Stimulated activated CD8-positive, alpha-beta memory T cell treated with anti-CD3 and anti-CD28 coated beads, Interleukin-15, amount 100 ng/mL, for 1 hour (primary cell): Measurements from ENCODE around the gene VAV2.

ENCODE experiments used
- DNase-seq: peaks from one replicate; pipeline ENCODE4 v3.0.0-alpha.2; 2020; ENCODE audit warnings: low read depth

Gene VAV2

DNA sequence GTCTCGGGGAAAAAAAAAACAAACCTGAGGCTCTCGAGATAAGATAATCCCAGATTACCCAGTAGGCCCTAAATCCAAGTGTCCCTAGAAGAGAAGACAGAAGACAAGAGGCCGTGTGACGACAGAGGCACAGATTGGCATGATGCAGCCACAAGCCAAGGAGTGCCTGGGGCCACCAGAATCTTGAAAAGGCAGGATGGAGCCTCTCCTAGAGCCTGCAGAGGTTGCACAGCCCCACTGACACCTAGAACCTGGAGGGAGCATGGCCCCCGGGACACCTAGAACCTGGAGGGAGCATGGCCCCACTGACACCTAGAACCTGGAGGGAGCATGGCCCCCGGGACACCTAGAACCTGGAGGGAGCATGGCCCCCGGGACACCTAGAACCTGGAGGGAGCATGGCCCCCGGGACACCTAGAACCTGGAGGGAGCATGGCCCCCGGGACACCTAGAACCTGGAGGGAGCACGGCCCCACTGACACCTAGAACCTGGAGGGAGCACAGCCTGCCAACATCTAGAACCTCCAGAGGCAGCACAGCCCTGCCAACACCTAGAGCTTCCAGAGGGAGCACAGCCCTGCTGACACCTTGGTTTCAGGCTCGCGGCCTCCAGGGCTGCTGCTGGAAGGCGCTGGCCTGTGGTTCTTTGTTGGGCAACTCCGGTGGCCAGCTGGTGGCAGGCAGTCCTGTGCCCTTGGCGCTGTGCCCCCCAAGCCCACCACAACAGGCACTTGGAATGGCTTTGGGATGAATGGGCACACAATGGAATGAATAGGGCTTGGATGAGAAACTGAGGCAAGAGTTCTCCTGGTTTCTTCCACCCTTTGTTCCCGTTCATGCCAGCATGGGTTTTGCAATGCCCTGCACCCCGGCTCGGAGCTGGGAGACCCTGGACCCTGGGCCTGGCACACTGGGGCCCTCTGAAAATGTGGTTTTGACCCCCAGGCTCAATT, 39.2 kb downstream of the VAV2 start:
- DNase-seq: no peak

GRCh38 chr9:133951265-133951664, 40.9 kb downstream of the VAV2 start:
- DNase-seq: no peak

GRCh38 chr9:133950629-133951111, 41.5 kb downstream of the VAV2 start:
- no peak for DNase-seq

- DNase-seq: no peak
These were observed 41.9 kb downstream of the VAV2 start for GRCh38 chr9:133950192-133950591.

- no peak for DNase-seq
These were observed 42.5 kb downstream of the VAV2 start for GRCh38 chr9:133949486-133950061.

- DNase-seq: no peak
These were observed 43.3 kb downstream of the VAV2 start for GRCh38 chr9:133948561-133949485.

DNA sequence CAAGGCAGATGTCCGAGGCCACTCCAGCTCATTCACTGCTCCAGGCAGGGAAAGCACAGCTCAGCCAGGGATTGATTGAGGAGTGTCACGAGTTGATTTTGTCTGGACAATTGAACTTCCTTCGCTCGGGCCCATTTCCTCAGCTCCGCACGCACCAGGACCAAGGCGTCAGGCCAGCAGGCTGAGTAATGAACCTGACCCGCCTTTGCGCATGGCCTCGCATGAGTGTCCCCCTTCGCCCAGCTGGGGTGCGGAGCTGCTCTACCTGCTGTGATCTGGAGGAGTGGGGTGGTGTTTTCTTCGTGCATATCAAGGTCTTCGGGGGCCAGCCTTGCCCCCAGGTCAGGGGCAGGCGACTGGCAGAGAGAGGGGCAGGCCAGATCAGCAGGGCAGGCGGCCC, 44.0 kb downstream of the VAV2 start:
- no peak for DNase-seq

DNA sequence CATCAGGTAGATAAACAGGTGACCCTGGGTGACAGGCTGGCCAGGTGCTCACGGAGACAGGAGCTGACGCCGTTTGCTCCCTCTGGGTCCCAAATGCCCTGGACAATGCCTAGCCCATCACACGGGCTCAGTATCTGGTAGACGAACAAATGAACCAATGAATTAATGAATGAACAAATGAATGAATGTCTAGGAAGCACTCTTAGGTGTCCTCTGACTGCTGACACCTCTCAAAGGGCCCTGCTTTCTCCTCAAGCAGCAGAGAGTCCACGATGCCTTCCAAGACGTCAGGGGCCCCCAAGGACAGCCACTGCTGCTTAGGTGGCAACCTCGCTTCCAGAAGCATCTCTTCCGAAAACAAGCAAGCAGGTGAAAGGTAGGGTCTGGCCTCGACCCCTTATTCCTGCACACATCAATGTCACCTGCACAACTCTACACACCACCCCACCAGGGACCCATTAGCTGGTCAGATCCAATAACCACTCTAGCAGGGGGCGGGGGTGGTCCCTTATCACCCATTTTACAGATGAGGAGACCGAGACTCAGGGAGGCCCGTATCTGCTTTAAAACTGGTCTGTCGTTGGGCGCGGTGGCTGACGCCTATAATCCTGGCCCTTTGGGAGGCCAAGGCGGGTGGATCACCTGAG, 45.2 kb downstream of the VAV2 start:
- no peak for DNase-seq

DNA sequence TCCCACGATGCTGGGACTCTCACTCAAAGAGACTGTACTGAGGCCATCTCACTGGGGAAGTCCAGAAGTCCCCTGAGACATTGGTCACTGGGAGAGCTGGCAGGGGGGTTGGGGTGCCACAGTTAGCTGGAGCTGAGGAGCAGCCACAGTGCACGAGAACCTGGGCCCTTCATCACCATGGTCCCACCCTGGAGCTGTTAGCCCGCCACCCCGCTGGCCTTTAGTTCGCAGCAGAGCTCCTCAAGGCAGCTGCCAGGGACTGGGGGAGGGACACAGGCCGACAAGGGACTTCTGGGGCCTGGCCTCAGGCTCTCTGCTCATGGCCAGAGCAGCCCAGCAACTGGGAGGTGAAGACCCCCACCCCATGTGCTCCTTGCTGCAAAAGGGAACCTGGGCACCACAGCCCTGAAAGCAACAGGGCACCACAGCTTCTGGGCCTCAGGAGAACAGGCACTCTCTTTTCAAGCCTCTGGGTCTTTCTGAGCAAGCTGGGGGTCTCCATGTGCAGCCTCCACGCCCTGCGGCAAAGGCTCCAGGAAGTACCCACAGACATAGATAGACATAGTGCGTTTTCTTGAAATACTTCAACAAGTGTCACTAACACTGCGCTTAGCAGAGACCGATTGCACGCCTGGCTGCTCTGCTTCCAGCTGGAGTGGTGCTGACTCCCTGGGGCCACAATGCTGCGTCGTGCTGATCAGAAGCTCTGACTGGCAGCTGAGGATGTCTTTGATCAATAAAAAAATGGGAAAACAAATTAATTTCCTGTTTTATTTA, 46.0 kb downstream of the VAV2 start:
- DNase-seq: no peak

- no peak for DNase-seq
These were observed 46.7 kb downstream of the VAV2 start for GRCh38 chr9:133945314-133945975.

DNA sequence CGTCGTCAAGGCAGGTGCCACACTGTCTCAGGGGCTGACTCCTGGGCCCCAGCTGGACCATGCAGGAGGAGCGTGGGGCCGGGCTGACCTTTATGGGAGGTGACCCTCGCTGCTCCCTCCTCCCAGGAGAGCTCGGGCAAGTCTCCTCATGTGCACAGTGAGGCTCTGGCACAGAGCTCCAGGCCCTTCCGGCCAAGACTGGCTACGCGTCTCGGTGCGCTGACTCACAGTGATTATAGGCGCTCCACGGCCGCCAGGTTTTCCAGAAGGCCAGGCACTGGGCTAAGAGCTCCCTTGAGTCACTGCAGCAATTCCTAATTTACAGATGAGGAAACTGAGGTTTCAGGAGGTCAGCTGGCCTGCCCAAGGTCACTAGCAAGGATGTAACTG, 47.4 kb downstream of the VAV2 start:
- DNase-seq: no peak

- DNase-seq: no peak
These were observed 48.1 kb downstream of the VAV2 start for GRCh38 chr9:133943781-133944745.

DNA sequence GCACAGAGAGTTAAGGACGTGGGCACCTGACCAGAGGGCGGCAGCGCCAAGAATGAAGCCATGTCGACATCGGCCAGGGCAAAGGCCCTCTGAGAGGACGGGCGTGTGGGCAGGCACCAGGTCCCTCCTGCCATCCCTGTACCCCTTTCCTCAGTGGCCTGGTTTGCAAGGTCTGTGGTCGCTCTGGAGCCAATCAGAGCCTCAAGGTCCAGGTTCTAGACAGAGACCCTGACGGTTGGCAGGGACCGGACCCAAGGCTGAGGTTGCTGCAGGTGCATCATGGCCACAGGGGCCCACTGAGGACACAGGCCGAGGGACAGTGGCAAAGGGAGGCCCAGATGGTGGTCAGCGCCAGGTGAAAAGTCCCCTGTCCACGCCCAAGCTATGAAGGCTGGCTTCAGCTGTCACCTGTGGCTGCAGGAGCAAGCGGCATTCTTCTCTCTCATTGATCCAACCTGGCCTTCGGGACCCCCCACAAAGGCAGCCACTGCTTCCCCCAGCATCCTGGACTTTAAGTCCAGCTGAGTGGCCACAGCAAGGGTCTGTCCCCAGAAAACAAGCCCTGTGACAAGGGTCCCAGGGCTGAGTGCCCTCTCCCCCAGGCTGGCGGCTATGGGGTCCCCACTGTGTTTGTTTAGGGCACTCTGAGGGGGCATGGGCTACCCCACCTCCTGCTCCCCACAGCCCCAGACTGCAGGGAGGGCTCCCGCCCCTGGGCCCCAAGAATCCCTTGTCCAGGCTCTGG, 48.9 kb downstream of the VAV2 start:
- DNase-seq: no peak

DNA sequence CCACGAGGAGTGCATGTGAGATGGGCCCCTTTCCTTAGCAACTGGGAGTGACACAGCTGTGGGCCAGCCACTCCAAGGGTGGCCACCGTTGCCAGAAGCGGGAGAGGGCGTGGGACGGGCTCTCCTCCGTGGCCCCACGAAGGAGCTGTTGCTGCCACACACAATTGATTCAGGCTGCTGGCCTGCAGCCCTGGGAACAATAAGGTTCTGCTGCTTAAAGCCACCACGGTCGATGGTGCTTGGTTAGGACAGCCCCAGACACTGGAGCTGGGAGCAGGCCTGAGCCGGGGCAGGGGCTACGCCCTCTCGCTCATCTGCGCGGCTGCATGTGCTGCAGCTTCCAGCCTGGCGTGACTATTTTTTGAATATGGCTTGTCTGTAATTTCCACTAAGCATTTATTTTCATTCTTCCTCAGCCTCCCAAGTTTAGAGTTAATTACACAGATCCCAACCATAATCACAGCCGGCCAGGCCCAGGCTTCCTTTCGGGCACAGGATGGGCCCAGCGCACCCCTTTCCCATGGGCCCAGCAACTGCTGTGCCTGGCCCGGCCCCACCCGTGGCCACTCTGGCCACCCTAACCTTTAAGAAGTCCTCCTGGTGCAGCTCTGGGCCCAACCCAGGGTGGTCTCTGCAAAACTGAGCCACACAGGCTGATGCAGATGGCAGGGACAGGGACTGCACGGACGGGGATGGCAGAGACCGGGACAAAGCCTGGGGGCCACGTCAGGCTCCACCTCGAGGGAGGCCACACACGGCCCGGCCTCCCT, 49.7 kb downstream of the VAV2 start:
- DNase-seq: no peak

DNA sequence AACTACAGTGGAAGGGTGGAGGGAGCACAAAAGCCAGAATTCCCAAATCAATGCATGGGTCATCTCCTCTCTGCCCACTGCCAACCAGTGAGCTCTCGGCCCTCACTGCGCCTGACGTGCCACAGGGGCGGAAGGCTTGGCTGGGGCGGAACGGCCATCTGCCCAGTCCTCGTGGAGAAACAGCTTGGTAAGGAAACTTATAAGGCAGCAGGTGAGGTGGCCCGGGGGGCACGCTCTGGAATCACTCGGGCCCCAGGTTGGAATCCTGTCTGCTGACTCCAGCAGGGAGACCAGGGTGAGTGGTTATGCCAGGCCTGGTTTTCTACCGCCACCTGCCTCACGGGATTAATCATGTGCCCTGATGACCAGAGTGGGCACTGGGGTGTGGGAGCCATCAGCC, 52.3 kb downstream of the VAV2 start:
- DNase-seq: no peak

- no peak for DNase-seq
These were observed 52.8 kb downstream of the VAV2 start for GRCh38 chr9:133939171-133939785.

DNA sequence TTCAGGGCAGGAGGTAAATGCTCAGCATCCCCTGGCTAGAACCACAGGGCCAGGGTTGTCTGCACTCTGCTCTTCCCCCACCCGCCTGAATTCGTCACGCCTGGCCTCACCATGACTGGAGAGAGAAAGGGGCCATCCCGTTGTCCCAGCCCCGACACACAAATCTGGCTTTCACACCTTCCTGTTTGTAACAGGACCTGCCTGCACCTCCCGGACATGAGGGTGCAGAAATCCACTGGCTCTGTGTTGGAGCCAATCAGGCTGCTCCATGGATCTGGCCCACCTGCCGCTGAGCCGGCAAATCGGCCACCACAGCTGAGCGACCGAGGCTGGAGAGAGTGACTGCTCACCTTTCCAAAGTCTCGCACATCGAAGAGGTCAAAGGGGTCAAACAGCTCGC, 53.4 kb downstream of the VAV2 start:
- DNase-seq: no peak
